Esophagus squamous epithelium (tissue), 4 donors: Measurements from ENCODE around the gene CDK6.

ENCODE experiments used
- POLR2A ChIP-seq, 4 donors: fragments of 450-650 bp; IDR thresholded peaks; one replicate each; pipeline ENCODE4 v1.6.1; 2017; ENCODE audit warnings: antibody characterized with exemption in 4 of 4, mild to moderate bottlenecking in 4 of 4, moderate library complexity in 3 of 4
- TF ChIP-seq, protein P1 (sequence below), 6 experiments: fragments of 450-650 bp in 4 of 6; fragments of 200-600 bp in 2 of 6; sonication (generic) in 2 of 6; IDR thresholded peaks; one replicate each; pipeline ENCODE4 v1.5.1; 2016 to 2019; ENCODE audit warnings: antibody characterized with exemption in 6 of 6, mild to moderate bottlenecking in 4 of 6, moderate library complexity in 4 of 6

DNA sequence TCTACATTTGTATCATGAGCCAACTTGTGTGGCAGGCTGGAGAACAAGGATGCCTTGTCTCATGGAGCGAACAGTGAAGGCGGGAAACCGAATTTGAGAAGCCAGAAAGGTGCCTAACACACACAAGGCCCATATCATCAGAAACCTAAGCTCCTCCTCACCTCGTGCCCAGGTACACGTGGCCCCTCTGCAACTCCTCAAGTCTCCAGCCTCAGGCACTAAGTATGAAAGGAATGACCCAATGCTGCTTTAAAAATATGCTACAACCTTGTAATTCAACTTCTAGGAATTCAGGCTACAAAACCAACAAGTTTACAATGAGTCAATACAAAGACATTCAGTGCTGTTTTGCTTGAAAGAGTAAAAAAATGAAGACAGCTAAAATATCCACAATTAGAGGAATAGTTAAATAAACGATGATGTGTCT, 95.7 kb downstream of the CDK6 start:
- TF ChIP-seq, protein P1, sequence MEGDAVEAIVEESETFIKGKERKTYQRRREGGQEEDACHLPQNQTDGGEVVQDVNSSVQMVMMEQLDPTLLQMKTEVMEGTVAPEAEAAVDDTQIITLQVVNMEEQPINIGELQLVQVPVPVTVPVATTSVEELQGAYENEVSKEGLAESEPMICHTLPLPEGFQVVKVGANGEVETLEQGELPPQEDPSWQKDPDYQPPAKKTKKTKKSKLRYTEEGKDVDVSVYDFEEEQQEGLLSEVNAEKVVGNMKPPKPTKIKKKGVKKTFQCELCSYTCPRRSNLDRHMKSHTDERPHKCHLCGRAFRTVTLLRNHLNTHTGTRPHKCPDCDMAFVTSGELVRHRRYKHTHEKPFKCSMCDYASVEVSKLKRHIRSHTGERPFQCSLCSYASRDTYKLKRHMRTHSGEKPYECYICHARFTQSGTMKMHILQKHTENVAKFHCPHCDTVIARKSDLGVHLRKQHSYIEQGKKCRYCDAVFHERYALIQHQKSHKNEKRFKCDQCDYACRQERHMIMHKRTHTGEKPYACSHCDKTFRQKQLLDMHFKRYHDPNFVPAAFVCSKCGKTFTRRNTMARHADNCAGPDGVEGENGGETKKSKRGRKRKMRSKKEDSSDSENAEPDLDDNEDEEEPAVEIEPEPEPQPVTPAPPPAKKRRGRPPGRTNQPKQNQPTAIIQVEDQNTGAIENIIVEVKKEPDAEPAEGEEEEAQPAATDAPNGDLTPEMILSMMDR (IDR thresholded peaks at IDR 0.05), result no peak
- TF ChIP-seq POLR2A (IDR thresholded peaks at IDR 0.05), result no peak
